Measurements from ENCODE around the gene ATF4. TPM values are rescaled to one million over a fixed set of nuclear protein-coding genes. Genes with fewer than 3 reads are reported as not detected.
A peak's percentile ranks its signal among the peaks of the same experiment; 100 is the strongest.

ATF4 gene
- total RNA-seq, 1 experiment from 2014 or later = 488 TPM

- intact Hi-C loops (cut with micrococcal nuclease; ENCODE audit: unreplicated experiment) = loop anchor here (5.0 kb wide), 1 partner anchor 63 kb away; no protein-coding TSS in a partner anchor
- Histone ChIP-seq H3K9me2 (ENCODE audit: insufficient read depth) (no peaks in the 10 kb centered on the region), H3K4me3 (no peak overlapping the region), H3K4me1 (replicated peaks; ENCODE audit: insufficient read depth) (peaks cover 28% of the 10 kb centered on the region), H3K9me3 (ENCODE audit: insufficient read depth, low read depth) (no peaks in the 10 kb centered on the region), H4K20me1 (ENCODE audit: insufficient read depth) (peaks cover 10% of the 10 kb centered on the region; the same call in 1 of the 2 replicates), H3K79me2 (ENCODE audit: low read depth) (peaks cover 29% of the 10 kb centered on the region), H3K27me3 (ENCODE audit: insufficient read depth, low read depth) (no peaks in the 10 kb centered on the region), H3F3A (ENCODE audit: insufficient read depth, low read depth) (peaks cover 14% of the 10 kb centered on the region; the same call in 1 of the 2 replicates), H3K36me3 (ENCODE audit: low read depth) (peaks cover 9% of the 10 kb centered on the region; the same call in 1 of the 2 replicates), H3K4me2 (no peak overlapping the region), H3K27ac (no peak overlapping the region), H2AFZ (no peak overlapping the region)
- ChIA-PET CTCF (interaction anchor here (0.9 kb wide), 1 partner anchor 20 kb away, joined by 3 read pairs; the partner anchor contains the start of gene ATF4), POLR2A (ENCODE audit: unreplicated experiment) (interaction anchor here (0.6 kb wide), 1 partner anchor 10 kb away, joined by 7 read pairs; no protein-coding TSS in a partner anchor)
- TF ChIP-seq EZH2 (IDR thresholded peaks at IDR 0.05; ENCODE audit: low read depth) = no peak
- no peak for TF ChIP-seq CTCF (conservative IDR thresholded peaks at IDR 0.05)
- no peak for DNase-seq
- no TSS peak for BruUV-seq (replicated peaks)
Measured at GRCh38 chr22:39500101-39500500, 20.3 kb upstream of the ATF4 start.

- peak overlapping the region; percentile 4; the same call in 1 of the 2 replicates for H3K27ac ChIP-seq
- H4K20me1 ChIP-seq (ENCODE audit: insufficient read depth) = peaks cover 10% of the 10 kb centered on the region; the same call in 1 of the 2 replicates
- CTCF ChIA-PET = interaction anchor here (0.6 to 0.9 kb wide), 4 partner anchors 13 to 622 kb away, joined by 3 to 4 read pairs (median 3); no protein-coding TSS in a partner anchor
- peak overlapping the region; percentile 95 for H3K4me2 ChIP-seq
- DNase-seq = no peak
- BruUV-seq (replicated peaks) = TSS peak; percentile 95
- TF ChIP-seq EZH2 (IDR thresholded peaks at IDR 0.05; ENCODE audit: low read depth) = no peak
- no peak for TF ChIP-seq CTCF (conservative IDR thresholded peaks at IDR 0.05)
- H3K27me3 ChIP-seq (ENCODE audit: insufficient read depth, low read depth) = no peaks in the 10 kb centered on the region
- peaks cover 45% of the 10 kb centered on the region for H3K79me2 ChIP-seq (ENCODE audit: low read depth)
- H3K4me1 ChIP-seq (replicated peaks; ENCODE audit: insufficient read depth) = peaks cover 28% of the 10 kb centered on the region
- H3F3A ChIP-seq (ENCODE audit: insufficient read depth, low read depth) = peaks cover 18% of the 10 kb centered on the region; the same call in 1 of the 2 replicates
- peak overlapping the region; percentile 92 for H3K4me3 ChIP-seq
- intact Hi-C loops (cut with micrococcal nuclease; ENCODE audit: unreplicated experiment) = loop anchor here (1.0 to 5.0 kb wide), 3 partner anchors 19 to 64 kb away; partner anchors contain the start of genes ATF4 and RPS19BP1
- H3K9me3 ChIP-seq (ENCODE audit: insufficient read depth, low read depth) = no peaks in the 10 kb centered on the region
- peak overlapping the region; percentile 94 for H2AFZ ChIP-seq
- no peaks in the 10 kb centered on the region for H3K9me2 ChIP-seq (ENCODE audit: insufficient read depth)
- peaks cover 23% of the 10 kb centered on the region for H3K36me3 ChIP-seq (ENCODE audit: low read depth)
- POLR2A ChIA-PET (ENCODE audit: unreplicated experiment) = interaction anchor here (0.5 to 1.0 kb wide), 11 partner anchors 11 to 846 kb away, joined by 3 to 13 read pairs (median 4); partner anchors contain the start of genes ATF4, GTPBP1 and RPL3
Measured at GRCh38 chr22:39501644-39502108, 18.7 kb upstream of the ATF4 start.

- CTCF ChIA-PET = interaction anchor here (0.6 to 0.9 kb wide), 6 partner anchors 12 to 621 kb away, joined by 3 to 5 read pairs (median 3); no protein-coding TSS in a partner anchor
- Histone ChIP-seq H3K27ac (peak within 1 kb of the TSS; percentile 20; the same call in 1 of the 2 replicates), H3K4me2 (peak within 1 kb of the TSS; percentile 95), H2AFZ (peak within 1 kb of the TSS; percentile 94), H3K4me3 (peak within 1 kb of the TSS; percentile 92), H3K79me2 (ENCODE audit: low read depth) (peaks cover 48% of the 10 kb centered on the region), H3K27me3 (ENCODE audit: insufficient read depth, low read depth) (no peaks in the 10 kb centered on the region), H4K20me1 (ENCODE audit: insufficient read depth) (peaks cover 10% of the 10 kb centered on the region; the same call in 1 of the 2 replicates), H3K9me3 (ENCODE audit: insufficient read depth, low read depth) (no peaks in the 10 kb centered on the region), H3K36me3 (ENCODE audit: low read depth) (peaks cover 25% of the 10 kb centered on the region), H3K9me2 (ENCODE audit: insufficient read depth) (no peaks in the 10 kb centered on the region), H3K4me1 (replicated peaks; ENCODE audit: insufficient read depth) (peaks cover 28% of the 10 kb centered on the region), H3F3A (ENCODE audit: insufficient read depth, low read depth) (peaks cover 18% of the 10 kb centered on the region; the same call in 1 of the 2 replicates)
- no peak for TF ChIP-seq EZH2 (IDR thresholded peaks at IDR 0.05; ENCODE audit: low read depth)
- no peak for TF ChIP-seq CTCF (conservative IDR thresholded peaks at IDR 0.05)
- DNase-seq = peak; percentile 94 to 97
- intact Hi-C loops (cut with micrococcal nuclease; ENCODE audit: unreplicated experiment) = loop anchor here (2.0 to 5.0 kb wide), 2 partner anchors 19 to 65 kb away; partner anchors contain the start of gene ATF4
- POLR2A ChIA-PET (ENCODE audit: unreplicated experiment) = interaction anchor here (0.5 to 1.0 kb wide), 13 partner anchors 12 to 797 kb away, joined by 3 to 13 read pairs (median 4); partner anchors contain the start of genes ATF4, GTPBP1, RPL3 and SYNGR1
- no TSS peak for BruUV-seq (replicated peaks)
Measured at GRCh38 chr22:39502109-39502788, 18.1 kb upstream of the ATF4 start, which contains the start of gene MIEF1. MIEF1 (plus strand) TSS chr22:39502290; CDS start chr22:39511295, 9,005 bp downstream.

Measured in PC-9 (cell line).